Pulmonary artery endothelial cell (primary cell): ENCODE measurements around the gene ARHGEF11. TPM values are rescaled to one million over a fixed set of nuclear protein-coding genes. Genes with fewer than 3 reads are reported as not detected.

Experiments used
- DNase-seq: peaks from one replicate; pipeline ENCODE4 v3.0.0-alpha.2; 2011; ENCODE audit warnings: low read depth, low spot score
- total RNA-seq: library from RNA; depleted of rRNA; stranded (reverse); fragments of >200 nt; gene quantifications from 2 replicates; pipeline ENCODE4 v1.2.3, GENCODE V29; 2014

ARHGEF11 gene
- total RNA-seq, 1 donor from 2014 or later: 26.2 TPM

DNA sequence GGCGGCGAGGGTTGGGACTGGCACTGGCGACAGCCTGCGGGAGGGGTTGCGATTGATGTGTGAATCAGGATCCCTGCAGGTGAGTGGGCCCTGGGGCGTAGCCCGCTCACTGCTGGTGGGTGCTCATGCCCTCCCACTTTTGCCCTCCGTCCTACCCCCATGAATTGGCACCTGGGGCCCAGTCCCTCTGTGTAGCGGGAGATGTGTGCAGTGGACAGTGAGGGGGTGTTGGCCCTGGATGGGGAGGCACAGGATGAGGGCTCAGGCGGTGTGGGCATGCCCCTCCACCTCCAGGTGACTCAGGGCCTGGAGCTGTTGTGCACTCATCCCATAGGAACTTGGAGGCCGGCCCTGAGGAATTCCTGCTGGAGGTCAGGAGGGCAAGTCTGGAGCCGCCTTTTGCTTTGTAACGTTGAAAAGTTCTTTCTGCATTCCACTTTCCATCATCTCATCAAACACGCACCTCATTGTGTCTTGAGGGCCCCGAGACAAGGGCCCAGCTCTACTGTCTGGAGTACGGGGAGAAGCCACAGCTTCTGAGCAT lies 149.0 kb downstream of the ARHGEF11 start:
- DNase-seq: peak; percentile 79

GRCh38 chr1:156895927-156896326 lies 149.6 kb downstream of the ARHGEF11 start:
- no peak for DNase-seq

GRCh38 chr1:156895455-156895812 lies 150.1 kb downstream of the ARHGEF11 start:
- DNase-seq: no peak

DNA sequence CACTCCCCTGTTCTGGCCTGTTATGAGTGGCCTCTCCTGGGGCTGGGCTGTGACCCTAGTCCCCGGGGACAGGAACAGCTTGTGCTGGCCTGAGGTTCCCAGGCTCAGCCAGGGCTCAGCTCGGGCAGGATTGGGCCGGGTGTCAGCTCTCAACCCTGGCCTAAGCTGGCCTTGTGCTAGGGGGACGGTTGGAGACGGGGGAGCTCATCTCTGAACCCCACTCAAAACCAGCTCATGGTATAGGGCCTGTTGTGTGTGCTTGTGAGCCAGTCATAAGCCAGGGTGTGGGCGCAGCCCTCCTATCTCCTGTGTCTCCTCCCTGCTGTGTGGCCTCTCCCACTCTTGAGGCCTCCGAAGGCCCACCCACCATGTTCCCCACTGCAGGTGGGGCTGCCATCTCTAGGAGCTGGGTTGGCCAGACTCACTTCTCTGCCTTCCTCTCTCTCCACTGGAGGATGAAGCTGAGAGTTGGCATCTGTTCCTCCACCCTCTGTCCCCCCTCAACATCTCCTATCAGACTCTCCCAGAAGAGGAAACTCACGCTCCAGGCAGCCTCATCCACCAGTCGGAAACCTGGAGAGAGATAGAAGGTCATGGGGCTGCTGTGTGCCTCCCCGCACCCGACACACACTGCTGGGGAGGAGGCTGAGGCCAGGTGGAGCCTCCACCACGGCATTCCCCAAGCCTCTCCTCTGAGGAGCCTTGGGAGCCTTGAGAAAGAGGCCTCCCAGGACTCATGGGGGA lies 150.7 kb downstream of the ARHGEF11 start:
- peak; percentile 50 for DNase-seq

GRCh38 chr1:156894001-156894400 lies 151.5 kb downstream of the ARHGEF11 start:
- no peak for DNase-seq

- no peak for DNase-seq
These were observed 152.2 kb downstream of the ARHGEF11 start, which contains the start of gene PEAR1 for GRCh38 chr1:156893048-156893953. TSS of gene PEAR1 (plus strand) at chr1:156893718. CDS start at chr1:156903927, 10,209 bp downstream.

GRCh38 chr1:156892190-156893047 lies 153.1 kb downstream of the ARHGEF11 start:
- peak; percentile 72 for DNase-seq

- DNase-seq: peak; percentile 48
These were observed 155.6 kb downstream of the ARHGEF11 start for GRCh38 chr1:156889802-156890580.

GRCh38 chr1:156887734-156888133 lies 157.8 kb downstream of the ARHGEF11 start:
- no peak for DNase-seq

DNA sequence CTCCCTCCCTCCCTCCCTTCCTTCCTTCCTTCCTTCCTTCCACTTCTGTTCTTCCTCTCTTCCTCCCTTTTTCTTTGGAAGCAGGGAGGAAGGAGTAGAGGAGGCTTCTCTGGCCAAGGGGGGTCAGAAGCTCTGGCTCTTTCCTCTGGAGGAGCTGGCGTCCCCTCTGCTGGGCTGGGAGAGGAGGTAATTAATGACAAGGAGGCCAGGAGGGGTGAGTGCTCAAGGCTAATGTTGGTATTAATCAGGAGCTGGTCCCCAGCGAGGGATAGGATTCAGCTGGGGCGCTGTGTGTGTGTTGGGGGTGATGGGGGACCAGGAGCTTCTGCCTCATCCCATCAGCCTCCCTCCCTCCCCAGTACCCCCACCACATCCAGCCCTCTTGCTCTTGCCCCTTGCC lies 158.2 kb downstream of the ARHGEF11 start:
- DNase-seq: no peak

DNA sequence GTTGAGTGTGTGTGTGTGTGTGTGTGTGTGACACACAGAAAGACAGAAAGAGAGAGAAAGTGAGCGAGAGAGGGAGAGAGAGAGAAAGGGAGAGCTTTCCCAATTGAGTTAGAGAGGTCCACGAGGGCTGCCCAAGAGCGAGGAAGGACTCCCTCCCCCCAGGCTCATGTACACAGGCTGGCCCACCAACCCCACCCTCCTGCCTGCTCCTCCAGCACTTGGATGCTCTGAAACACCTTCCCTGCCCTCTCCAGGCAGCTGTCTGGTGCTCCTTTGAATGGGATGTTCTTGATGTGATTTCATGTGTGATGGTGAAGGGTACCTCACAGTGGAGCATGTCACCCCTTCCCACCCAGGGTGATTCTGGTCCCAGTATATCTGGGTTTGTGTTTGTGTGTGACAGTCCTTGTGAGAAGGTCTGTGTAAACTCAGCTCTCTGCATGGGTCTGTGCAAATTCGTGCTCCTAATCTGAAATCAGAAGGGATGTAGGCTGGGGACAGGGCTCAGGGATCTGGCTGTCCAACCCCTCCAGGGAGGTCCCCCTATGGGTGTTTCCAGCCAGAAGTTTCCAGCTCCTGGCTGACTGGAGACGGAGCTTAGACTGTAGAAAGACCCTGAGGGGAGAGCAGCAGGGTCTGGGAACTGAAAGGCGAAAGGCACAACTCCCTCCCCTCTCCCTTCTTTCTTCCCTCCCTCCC lies 158.8 kb downstream of the ARHGEF11 start:
- DNase-seq: no peak

GRCh38 chr1:156885880-156886355 lies 159.6 kb downstream of the ARHGEF11 start:
- no peak for DNase-seq

- DNase-seq: no peak
These were observed 160.2 kb downstream of the ARHGEF11 start for GRCh38 chr1:156885314-156885713.

Other genes starting within 250 kb of the ARHGEF11 start
- gene SH2D2A, start 228.9 kb downstream of the ARHGEF11 start, total RNA-seq: 0.20 and 0.28 TPM in 2 replicates
- not detected in 2 replicates for gene INSRR, start 186.6 kb downstream of the ARHGEF11 start, total RNA-seq
- gene NTRK1, start 184.9 kb downstream of the ARHGEF11 start, total RNA-seq: under 0.01 and 0.14 TPM in 2 replicates
- 15.8 and 17.3 TPM in 2 replicates for gene PEAR1, start 152.0 kb downstream of the ARHGEF11 start, total RNA-seq
- 0.11 and 0.40 TPM in 2 replicates for gene LRRC71, start 125.1 kb downstream of the ARHGEF11 start, total RNA-seq
- gene ETV3L, start 54.1 kb upstream of the ARHGEF11 start, total RNA-seq: not detected in 2 replicates
- 13.8 and 17.9 TPM in 2 replicates for gene ETV3, start 92.7 kb upstream of the ARHGEF11 start, total RNA-seq